ENCODE data around the gene IGFALS.
"Not testable (repeated sequence)": the region's sequence is repeated elsewhere in the genome, so short reads cannot be mapped to it uniquely, and the experiment has no call there.

Gene IGFALS

GRCh38 chr16:1817716-1818115, 24.2 kb upstream of the IGFALS start:
- DNase-seq, result no peak

DNA sequence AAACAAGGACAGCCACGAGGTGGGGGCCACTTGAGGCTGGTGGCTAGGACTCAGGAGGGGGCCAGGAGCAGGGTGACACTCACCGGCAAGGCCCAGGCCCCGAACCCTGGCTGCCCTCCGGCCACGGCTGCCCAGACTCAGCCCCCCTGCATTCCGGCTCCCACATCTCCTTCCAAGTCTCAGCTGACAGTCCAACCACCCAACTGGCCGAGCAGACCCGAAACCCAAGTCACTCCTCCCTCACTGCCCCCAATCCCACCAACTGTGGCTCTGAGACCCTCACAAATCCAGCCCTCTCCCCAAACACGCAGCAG, 23.7 kb upstream of the IGFALS start:
- DNase-seq, result no peak

GRCh38 chr16:1816396-1817275, 23.1 kb upstream of the IGFALS start:
- DNase-seq, result no peak

- no peak for DNase-seq
Observed at GRCh38 chr16:1815461-1815860, 22.0 kb upstream of the IGFALS start.

DNA sequence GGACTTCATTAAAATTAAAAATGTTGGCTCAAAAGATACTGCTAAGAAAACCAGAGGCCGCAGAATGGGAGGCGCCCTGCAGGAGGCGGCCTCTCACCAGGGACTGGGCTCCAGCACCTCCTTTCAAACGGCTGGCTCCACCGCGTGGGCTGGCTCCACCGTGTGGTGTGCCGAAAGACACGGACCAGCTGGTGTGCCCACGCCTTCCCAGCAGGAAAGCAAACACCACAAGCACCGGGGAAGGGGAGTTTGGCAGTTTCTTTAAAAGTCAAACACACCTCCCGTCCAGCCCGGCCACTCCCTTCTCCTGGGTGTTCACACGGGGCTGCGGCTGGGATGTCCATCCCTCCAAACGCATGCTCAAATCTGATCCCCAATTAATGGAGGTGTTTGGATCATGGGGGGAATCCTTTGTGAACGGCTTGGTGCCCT, 19.2 kb upstream of the IGFALS start:
- DNase-seq, result peak; percentile 59 to 72

- no peak for DNase-seq
Observed at GRCh38 chr16:1810536-1810935, 17.0 kb upstream of the IGFALS start.

- no peak for DNase-seq
Observed at GRCh38 chr16:1810106-1810505, 16.6 kb upstream of the IGFALS start.

DNA sequence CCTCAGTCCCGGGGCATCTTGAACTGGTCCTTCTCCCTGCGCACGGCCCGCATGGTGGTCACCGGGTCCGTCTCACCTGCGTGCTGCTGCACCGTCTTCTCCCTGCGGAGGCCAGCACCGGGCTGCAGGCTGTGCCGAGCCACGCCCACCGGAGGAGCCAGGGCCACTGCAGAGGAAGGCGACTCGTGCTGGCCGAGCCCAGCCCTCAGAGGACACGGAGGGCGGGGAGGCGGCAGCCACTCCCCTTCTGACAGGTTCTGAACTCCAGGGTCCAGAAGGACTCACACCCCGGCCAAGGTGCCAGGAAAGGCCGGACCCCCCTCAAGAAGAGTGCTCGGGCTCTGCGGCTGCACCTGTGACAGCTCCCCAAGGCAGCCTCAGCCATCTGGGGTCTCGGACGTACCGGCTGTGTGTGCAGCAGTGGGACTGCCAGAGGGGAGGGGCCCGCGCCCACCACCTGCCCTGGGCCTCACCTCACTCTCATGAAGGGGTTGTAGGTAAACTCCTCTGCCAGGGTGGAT, 15.8 kb upstream of the IGFALS start:
- no peak for DNase-seq

DNA sequence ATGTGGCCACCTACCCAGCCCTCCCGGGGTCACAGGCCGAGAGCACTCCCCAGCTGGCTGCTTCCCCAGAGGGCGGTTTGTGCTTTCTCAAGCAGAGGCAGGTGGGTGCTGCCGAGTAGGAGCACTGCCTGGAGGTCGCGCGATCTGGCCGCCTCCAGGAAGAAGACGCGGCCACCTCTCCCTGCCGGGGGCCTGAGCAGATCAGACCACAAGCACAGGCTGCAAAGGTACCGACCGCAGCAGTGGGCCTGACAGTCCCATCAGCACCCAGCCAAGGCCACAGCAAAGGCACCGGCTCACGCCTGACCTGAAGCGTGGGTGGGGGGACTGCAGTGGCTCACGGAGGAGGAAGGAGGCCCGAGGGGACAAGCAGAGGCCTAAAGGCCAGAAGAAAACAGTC, 15.2 kb upstream of the IGFALS start:
- no peak for DNase-seq

GRCh38 chr16:1807626-1808025, 14.1 kb upstream of the IGFALS start:
- no peak for DNase-seq

- no peak for DNase-seq
Observed at GRCh38 chr16:1800701-1801100, 7.2 kb upstream of the IGFALS start.

DNA sequence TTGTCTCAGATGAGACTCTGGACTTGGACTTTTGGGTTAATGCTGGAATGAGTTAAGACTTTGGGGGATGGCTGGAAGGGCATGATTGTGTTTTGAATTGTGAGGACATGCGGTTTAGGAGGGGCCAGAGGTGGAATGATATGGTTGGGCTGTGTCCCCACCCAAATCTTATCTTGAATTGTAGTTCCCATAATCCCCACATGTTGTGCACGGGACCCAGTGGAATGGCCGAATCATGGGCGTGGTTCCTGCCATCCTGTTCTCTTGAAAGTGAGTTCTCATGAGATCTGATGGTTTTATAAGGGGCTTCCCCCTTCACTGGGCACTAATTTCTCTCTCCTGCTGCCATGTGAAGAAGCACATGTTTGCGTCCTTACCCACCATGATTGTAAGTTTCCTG, 5.8 kb upstream of the IGFALS start:
- DNase-seq, result not testable (repeated sequence)

- no peak for DNase-seq
Observed at GRCh38 chr16:1794908-1795666, 1.6 kb upstream of the IGFALS start.

DNA sequence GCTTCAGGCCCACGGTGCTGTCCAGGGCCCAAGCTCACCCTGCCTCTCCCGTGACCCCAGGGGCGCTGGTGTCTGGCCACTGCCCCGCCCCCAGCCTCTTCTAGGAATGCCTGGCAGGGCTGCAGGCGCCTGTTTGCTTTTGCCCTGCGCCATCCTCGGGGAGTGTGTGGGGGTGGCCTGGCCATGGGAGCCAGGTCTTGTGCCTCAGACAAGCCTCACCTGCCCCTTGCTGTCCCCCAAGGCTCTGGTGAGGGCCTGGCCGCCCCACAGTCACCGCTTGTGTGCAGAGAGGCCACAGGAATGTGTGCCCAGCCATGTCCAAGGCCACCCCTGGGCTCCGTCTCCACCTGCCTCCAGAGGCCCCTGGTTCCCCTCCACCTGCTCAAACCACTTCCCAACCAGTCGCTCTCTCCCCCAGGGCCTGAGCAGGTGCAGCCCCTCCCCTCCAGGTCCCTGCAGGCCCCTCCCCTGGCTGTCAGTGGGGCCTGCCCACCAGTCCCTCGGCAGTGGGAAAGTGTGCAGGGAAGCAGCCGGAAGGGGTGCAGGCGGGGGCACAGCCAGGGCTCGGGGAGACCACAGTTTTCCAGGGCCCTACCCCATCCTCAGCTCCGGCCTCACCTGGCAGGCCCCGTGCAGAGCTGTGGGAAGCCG, 841 bp upstream of the IGFALS start:
- no peak for DNase-seq

DNA sequence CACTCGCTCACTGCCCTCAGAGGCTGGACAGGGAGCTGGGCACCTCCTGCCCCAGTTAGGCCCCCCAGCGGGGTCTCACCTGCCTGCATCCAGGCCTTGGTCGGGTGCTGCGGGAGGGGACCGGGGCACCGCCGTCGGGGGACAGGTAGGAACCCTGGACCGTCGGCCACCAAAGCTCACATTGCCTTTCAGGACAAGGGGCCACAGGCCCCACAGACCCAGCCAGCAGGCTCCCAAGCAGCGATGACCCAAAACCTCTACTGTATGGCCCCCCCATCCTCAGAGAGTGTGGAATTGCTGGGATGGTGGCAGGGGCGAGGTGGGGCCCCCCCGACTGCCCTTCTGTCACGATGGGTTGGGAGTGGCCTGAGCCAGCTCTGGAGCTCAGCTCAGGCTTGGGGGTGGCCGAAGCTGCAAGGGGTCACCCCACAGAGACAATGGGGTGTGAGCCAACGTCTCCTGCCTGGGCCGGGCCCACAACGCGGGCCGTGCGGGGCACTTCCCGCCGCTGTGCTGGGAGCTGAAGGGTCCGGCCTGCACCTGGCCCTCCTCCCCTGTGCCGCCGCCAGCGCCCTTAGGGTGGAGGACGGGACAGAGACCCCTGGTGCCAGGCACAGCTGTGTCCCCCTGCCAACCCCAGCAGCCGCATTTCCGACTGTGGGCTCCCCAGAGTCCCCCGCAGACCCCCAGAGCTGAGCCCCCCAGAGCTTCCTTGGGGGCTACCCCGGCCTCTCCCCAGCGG, 498 bp downstream of the IGFALS start:
- no peak for DNase-seq

GRCh38 chr16:1791943-1792812, 1.3 kb downstream of the IGFALS start:
- DNase-seq, result no peak

GRCh38 chr16:1791256-1791942, 2.1 kb downstream of the IGFALS start:
- no peak for DNase-seq

DNA sequence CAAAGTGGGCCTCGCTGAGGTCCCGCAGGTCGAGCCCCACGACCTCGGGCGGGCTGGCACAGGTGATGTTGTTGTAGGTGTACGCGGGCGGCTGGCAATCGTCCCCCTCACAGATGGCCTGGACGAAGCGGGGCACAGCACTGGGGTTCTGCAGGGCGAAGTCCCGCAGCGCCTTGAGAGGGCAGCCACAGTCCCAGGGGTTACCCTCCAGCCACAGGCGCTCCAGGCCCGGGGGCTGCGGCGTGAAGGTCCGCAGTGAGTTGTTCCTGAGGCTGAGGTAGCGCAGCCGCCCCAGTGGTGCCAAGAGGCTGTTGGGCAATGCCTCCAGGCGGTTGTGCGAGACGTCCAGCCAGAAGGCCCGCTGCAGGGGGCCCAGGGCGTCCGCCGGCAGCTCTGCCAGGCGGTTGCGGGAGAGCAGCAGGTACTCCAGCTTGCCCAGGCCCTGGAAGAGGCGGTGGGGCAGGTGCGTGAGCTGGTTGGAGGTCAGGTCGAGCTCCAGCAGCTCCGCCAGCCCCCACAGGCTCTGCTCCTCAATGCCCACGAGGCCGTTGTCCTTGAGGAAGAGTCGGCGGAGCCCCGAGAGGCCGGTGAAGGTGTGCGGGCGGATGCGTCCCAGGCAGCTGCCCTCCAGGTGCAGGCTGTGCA, 2.8 kb downstream of the IGFALS start:
- no peak for DNase-seq

DNA sequence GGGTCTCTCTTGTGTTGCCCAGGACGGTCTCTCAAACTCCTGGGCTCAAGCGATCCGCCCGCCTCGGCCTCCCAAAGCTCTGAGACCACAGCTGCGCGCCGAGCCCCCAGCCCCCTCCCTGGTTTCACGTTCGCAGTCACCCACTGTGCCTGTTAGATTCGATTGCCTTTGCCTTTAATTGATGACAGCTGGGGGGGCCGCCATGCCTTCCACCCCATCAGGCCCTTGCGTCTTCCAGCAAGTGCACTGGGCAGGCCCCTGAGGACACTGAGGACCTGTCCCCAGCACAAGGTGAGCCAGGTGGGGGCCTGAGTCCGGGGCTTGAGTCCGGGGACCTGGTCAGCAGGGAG, 3.3 kb downstream of the IGFALS start:
- no peak for DNase-seq

- no peak for DNase-seq
Observed at GRCh38 chr16:1789643-1790045, 3.9 kb downstream of the IGFALS start.

GRCh38 chr16:1788708-1789100, 4.8 kb downstream of the IGFALS start:
- no peak for DNase-seq

Measured in activated T-cell treated with anti-CD3 and anti-CD28 coated beads, Interleukin-2, amount 50 U/mL, for 48 hours (primary cell).